ENCODE measurements around the gene PARP12.

GRCh38 chr7:140042386-140042670 is 20.4 kb downstream of the PARP12 start:
- no peak for TF ChIP-seq CTCF (IDR thresholded peaks at IDR 0.05)
- TF ChIP-seq POLR2A (IDR thresholded peaks at IDR 0.05), result no peak
